Subcutaneous abdominal adipose tissue (tissue), 5 donors: ENCODE results near the gene SYT12.
"Not testable (repeated sequence)": the region's sequence is repeated elsewhere in the genome, so short reads cannot be mapped to it uniquely, and the experiment has no call there.

Experiments
- H3K27ac ChIP-seq: one replicate; pipeline ENCODE4 v1.7.0; 2013; ENCODE audit warnings: low read depth, mild to moderate bottlenecking, inconsistent platforms, low read length, moderate library complexity
- H3K27me3 ChIP-seq, 5 donors: one replicate each; pipeline ENCODE4 v1.7.0; 2013; ENCODE audit warnings: low read length in 5 of 5, inconsistent platforms in 1 of 5; ENCODE audit not compliant: control insufficient read depth in 5 of 5, insufficient read depth in 4 of 5
- H3K36me3 ChIP-seq, 5 donors: one replicate each; pipeline ENCODE4 v1.7.0; 2013; ENCODE audit warnings: low read length in 5 of 5; ENCODE audit not compliant: control insufficient read depth in 5 of 5, insufficient read depth in 5 of 5
- H3K4me1 ChIP-seq, 5 donors: one replicate each; pipeline ENCODE4 v1.7.0; 2013; ENCODE audit warnings: low read length in 5 of 5, mild to moderate bottlenecking in 3 of 5, moderate library complexity in 1 of 5; ENCODE audit not compliant: control insufficient read depth in 5 of 5, insufficient read depth in 5 of 5
- H3K4me3 ChIP-seq, 5 donors: one replicate each; pipeline ENCODE4 v1.7.0; 2013; ENCODE audit warnings: low read length in 5 of 5, low read depth in 1 of 5
- H3K9ac ChIP-seq, 5 donors: one replicate each; pipeline ENCODE4 v1.7.0; 2013; ENCODE audit warnings: low read length in 5 of 5, mild to moderate bottlenecking in 4 of 5, moderate library complexity in 3 of 5
- H3K9me3 ChIP-seq, 5 donors: one replicate each; pipeline ENCODE4 v1.7.0; 2013; ENCODE audit warnings: low read length in 5 of 5; ENCODE audit not compliant: control insufficient read depth in 5 of 5
- donor health status: healthy.
- donor health status: healthy.
- donor health status: healthy.
- donor health status: healthy.
- donor health status: healthy.

The SYT12 gene

GRCh38 chr11:66992041-66992440 lies 30.9 kb upstream of the SYT12 start:
- Histone ChIP-seq H3K27ac (no peak overlapping the region), H3K4me3 (no peak overlapping the region), H3K9me3 (no peaks in the 10 kb centered on the region), H3K27me3 (no peaks in the 10 kb centered on the region), H3K4me1 (peaks cover 2 to 10% (median 9%) of the 10 kb centered on the region in 5 donors), H3K9ac (no peak overlapping the region), H3K36me3 (no peaks in the 10 kb centered on the region)

GRCh38 chr11:66996609-66997273 lies 26.2 kb upstream of the SYT12 start:
- no peaks in the 10 kb centered on the region for H3K9me3 ChIP-seq
- no peaks in the 10 kb centered on the region for H3K27me3 ChIP-seq

DNA sequence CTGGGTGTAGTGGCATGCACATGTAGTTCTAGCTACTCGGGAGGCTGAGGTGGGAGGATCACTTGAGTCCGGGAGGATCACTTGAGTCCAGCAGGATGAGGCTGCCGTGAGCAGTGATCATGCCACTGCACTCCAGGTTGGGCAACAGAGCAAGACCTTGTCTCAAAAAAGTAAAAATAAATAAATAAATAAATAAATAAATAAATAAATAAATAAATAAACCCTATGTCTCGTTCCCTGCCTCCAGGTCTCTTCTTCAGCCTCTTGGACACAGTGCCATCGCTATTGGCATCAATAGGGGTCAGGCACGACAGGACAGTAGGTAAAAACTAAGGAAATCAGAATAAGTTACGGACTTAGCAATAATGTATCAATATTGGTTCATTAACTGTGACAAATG lies 23.4 kb upstream of the SYT12 start:
- Histone ChIP-seq H3K4me1 (peaks cover 2 to 13% (median 9%) of the 10 kb centered on the region in 5 donors), H3K4me3 (no peak overlapping the region), H3K36me3 (no peaks in the 10 kb centered on the region), H3K27ac (no peak overlapping the region), H3K9ac (no peak overlapping the region), H3K9me3 (no peaks in the 10 kb centered on the region), H3K27me3 (no peaks in the 10 kb centered on the region)

More at GRCh38 chr11:66996609-66997273, 26.2 kb upstream of the SYT12 start:
- Histone ChIP-seq H3K27ac (no peak overlapping the region), H3K9ac (no peak overlapping the region), H3K4me1 (peaks cover 2 to 13% (median 9%) of the 10 kb centered on the region in 5 donors), H3K4me3 (no peak overlapping the region), H3K36me3 (no peaks in the 10 kb centered on the region)

DNA sequence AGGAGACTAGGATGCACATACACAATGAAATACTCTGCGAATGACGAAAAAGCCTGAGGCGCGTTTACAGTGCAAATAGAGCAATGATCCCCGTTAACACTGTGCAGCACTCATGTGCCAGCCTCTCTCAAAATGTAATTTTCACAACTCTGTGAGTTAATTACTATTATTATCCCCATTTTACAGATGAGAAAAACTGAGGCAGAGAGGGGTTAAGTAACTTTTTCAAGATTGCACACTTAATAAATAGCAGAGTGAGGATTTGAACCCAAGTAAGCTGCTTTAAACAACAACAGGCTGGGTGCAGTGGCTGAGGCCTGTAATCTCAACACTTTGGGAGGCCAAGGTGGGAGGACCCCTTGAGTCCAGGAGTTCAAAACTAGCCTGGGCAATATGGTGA lies 21.6 kb upstream of the SYT12 start:
- Histone ChIP-seq H3K4me1 (peaks cover 2 to 20% (median 16%) of the 10 kb centered on the region in 5 donors), H3K9ac (no peak overlapping the region), H3K27ac (no peak overlapping the region), H3K9me3 (no peaks in the 10 kb centered on the region), H3K4me3 (no peak overlapping the region), H3K36me3 (no peaks in the 10 kb centered on the region), H3K27me3 (no peaks in the 10 kb centered on the region)

DNA sequence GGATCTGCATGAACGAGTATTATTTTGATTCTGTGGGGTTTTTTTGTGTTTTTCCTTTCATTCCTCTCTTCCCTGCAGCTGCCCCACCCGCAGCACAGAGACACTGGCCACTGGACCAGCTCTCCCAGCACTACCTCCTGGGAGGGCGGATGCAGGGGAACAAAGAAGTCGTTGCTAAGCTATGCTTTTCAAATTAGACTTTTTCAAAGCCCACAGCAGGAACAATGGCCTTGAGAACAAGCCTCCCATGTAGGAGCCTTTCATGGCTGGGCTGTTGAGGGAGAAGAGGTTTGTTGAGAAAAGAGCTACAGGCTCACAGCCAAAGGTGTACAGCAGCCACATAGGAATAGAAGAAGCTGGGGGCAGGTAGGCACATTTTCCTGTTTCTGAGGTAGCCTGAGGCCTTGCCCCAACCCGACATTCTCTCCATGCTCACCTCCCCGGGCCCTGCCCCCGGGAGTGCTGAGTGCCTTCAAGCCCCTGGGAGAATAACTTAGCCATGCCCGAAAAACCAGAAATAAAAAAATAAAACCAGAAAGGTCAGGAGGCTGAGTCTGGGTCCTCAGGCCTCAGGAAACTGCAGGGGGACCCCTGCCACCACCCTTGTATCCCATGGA lies 20.5 kb upstream of the SYT12 start:
- Histone ChIP-seq H3K9ac (no peak overlapping the region), H3K9me3 (no peaks in the 10 kb centered on the region), H3K4me1 (peaks cover 0 to 19% (median 14%) of the 10 kb centered on the region in 5 donors), H3K27me3 (no peaks in the 10 kb centered on the region), H3K27ac (no peak overlapping the region), H3K4me3 (no peak overlapping the region), H3K36me3 (no peaks in the 10 kb centered on the region)

- H3K9me3 ChIP-seq, result no peaks in the 10 kb centered on the region
- H3K36me3 ChIP-seq, result no peaks in the 10 kb centered on the region
- no peak overlapping the region for H3K4me3 ChIP-seq
- no peaks in the 10 kb centered on the region for H3K27me3 ChIP-seq
- H3K27ac ChIP-seq, result no peak overlapping the region
- peaks cover 0 to 19% (median 14%) of the 10 kb centered on the region in 5 donors for H3K4me1 ChIP-seq
- no peak overlapping the region for H3K9ac ChIP-seq
Observed at GRCh38 chr11:67002921-67003411, 20.0 kb upstream of the SYT12 start.

- H3K9ac ChIP-seq, H3K4me3 ChIP-seq, H3K9me3 ChIP-seq, H3K36me3 ChIP-seq, H3K27me3 ChIP-seq, H3K27ac ChIP-seq: not testable (repeated sequence)
- peaks cover 0 to 19% (median 14%) of the 10 kb centered on the region in 5 donors for H3K4me1 ChIP-seq
Observed at GRCh38 chr11:67005200-67005599, 17.7 kb upstream of the SYT12 start.

DNA sequence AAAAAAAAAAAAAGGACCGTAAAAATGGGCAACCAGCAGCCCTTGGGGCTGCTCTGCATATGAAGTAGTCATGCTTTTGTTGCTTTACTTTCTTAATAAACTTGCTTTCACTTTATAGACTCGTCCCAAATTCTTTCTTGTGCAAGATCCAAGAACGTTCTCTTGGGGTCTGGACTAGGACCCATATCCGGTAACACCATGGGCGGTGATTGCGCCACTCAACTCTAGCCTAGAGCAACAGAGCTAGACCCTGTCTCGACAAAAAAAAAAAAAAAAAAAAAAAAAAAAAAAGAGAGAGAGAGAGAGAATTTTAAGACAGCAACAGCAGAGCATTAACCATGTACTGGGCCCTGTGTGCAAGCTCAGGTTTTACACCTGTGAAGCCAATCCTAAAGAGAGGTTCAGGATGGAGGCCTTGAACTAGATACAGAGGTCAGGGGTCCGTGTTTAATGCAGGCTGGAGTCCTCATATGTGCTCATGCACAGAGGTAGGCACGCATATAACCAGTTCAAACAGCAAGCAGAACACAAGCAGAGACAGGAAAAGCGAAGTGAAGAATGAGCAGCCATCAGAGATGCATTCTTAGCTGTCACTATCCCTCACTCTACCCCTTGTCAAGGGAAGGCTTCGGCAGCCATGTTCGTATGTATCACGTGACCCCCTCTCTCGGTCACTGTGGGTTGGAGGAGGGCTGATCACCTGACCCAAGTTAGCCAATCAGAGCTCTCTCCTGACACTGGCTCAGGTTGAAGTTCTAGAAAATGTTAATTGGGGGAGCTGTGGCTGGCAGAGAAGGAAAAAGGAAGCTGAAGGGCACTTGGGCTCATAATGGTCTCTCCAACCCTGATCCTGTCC lies 16.7 kb upstream of the SYT12 start:
- no peaks in the 10 kb centered on the region for H3K27me3 ChIP-seq
- peak overlapping the region; percentile 17 for H3K27ac ChIP-seq
- no peaks in the 10 kb centered on the region for H3K9me3 ChIP-seq
- H3K4me3 ChIP-seq, result peak overlapping the region; percentile 5 to 54 (median 33)
- no peak overlapping the region for H3K9ac ChIP-seq
- no peaks in the 10 kb centered on the region for H3K36me3 ChIP-seq
- H3K4me1 ChIP-seq, result peaks cover 0 to 19% (median 14%) of the 10 kb centered on the region in 5 donors

DNA sequence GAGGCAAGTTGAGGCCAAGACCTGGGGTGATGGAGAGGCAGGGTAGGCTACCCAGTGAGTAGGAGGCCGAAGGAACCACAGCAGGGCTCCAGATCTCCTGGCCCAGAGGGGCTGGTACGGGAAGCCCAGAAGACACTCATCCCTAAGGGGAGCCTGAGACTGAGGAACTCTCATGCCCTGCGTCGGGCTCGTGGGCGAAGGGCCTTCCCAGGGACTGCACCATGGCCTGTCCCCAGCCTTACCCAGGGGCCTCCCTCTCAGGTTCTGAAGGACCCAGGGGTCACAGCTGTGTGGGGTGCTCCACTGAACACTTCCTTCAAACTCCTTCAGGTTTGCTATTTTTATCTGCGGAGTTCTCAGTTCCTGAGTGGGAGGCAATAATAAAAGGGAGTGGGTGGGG lies 15.8 kb upstream of the SYT12 start:
- H3K9me3 ChIP-seq, result no peaks in the 10 kb centered on the region
- H3K9ac ChIP-seq, result no peak overlapping the region
- H3K27ac ChIP-seq, result no peak overlapping the region
- H3K4me1 ChIP-seq, result peaks cover 0 to 19% (median 14%) of the 10 kb centered on the region in 5 donors
- no peaks in the 10 kb centered on the region for H3K27me3 ChIP-seq
- H3K36me3 ChIP-seq, result no peaks in the 10 kb centered on the region
- H3K4me3 ChIP-seq, result peak overlapping the region in 1 of 5 donors; percentile 49
